ENCODE measurements around the gene ACOX1. TPM values are rescaled to one million over a fixed set of nuclear protein-coding genes. Genes with fewer than 3 reads are reported as not detected.

The ACOX1 gene
- total and polyA plus RNA-seq, 2 of the 13 experiments (the other 11 are each of a cell fraction or from before 2014, with no cell fraction given) = 86.4 to 120 TPM

GRCh38 chr17:75976175-75976848, 2.7 kb downstream of the ACOX1 start (continued):
- peak; percentile 74; the same call in 1 of the 2 replicates for TF ChIP-seq TGIF2 (CRISPR knock-in tag; IDR thresholded peaks at IDR 0.05)
- 0 out of 2 replicates have a peak, but pooled peaks have one; percentile 23 for TF ChIP-seq ZNF124 (CRISPR knock-in tag; IDR thresholded peaks at IDR 0.05)
- TF ChIP-seq ZNF883 (CRISPR knock-in tag; IDR thresholded peaks at IDR 0.05; ENCODE audit: not compliant biosample characterization) = no peak
- TF ChIP-seq GRHL1 (CRISPR knock-in tag; conservative IDR thresholded peaks at IDR 0.05) = no peak
- TF ChIP-seq PTBP1 (IDR thresholded peaks at IDR 0.05; ENCODE audit: low read depth, low read length, poor library complexity, severe bottlenecking) = no peak
- peak; percentile 30; the same call in 1 of the 2 replicates for TF ChIP-seq ZNF44 (CRISPR knock-in tag; IDR thresholded peaks at IDR 0.05)
- no peak for TF ChIP-seq MED8 (CRISPR knock-in tag; IDR thresholded peaks at IDR 0.05; ENCODE audit: insufficient replicate concordance)
- TF ChIP-seq RCOR2 (CRISPR knock-in tag; IDR thresholded peaks at IDR 0.05) = 0 out of 2 replicates have a peak, but pooled peaks have one; percentile 10
- TF ChIP-seq NAIF1 (CRISPR knock-in tag; IDR thresholded peaks at IDR 0.05; ENCODE audit: borderline replicate concordance) = peak; percentile 83; the same call in 1 of the 2 replicates
- no peak for TF ChIP-seq ZNF12 (CRISPR knock-in tag; IDR thresholded peaks at IDR 0.05)
- peak; percentile 81 for TF ChIP-seq CEBPG (CRISPR knock-in tag; IDR thresholded peaks at IDR 0.05)
- 0 out of 2 replicates have a peak, but pooled peaks have one; percentile 26 for TF ChIP-seq MAX (IDR thresholded peaks at IDR 0.05)
- TF ChIP-seq NR2F6 (IDR thresholded peaks at IDR 0.05) = peak; percentile 91
- TF ChIP-seq NR2F6 (CRISPR knock-in tag; IDR thresholded peaks at IDR 0.05) = peak; percentile 85
- TF ChIP-seq PBX3 (CRISPR knock-in tag; IDR thresholded peaks at IDR 0.05; ENCODE audit: borderline replicate concordance) = no peak
- TF ChIP-seq PPARG (CRISPR knock-in tag; conservative IDR thresholded peaks at IDR 0.05) = peak; percentile 92
- peak; percentile 79 for TF ChIP-seq ZGPAT (CRISPR knock-in tag; IDR thresholded peaks at IDR 0.05)
- peak; percentile 93; the same call in 1 of the 2 replicates for TF ChIP-seq ZSCAN30 (CRISPR knock-in tag; IDR thresholded peaks at IDR 0.05)
- peak; percentile 1; the same call in 1 of the 2 replicates for TF ChIP-seq SNAPC4 (CRISPR knock-in tag; IDR thresholded peaks at IDR 0.05)
- peak; percentile 57; the same call in 1 of the 2 replicates for TF ChIP-seq ATF7 (IDR thresholded peaks at IDR 0.05)
- TF ChIP-seq ATF7 (CRISPR knock-in tag; IDR thresholded peaks at IDR 0.05) = no peak; the same call in 1 of the 2 replicates
- 0 out of 2 replicates have a peak, but pooled peaks have one; percentile 49 for TF ChIP-seq KAT8 (CRISPR knock-in tag; IDR thresholded peaks at IDR 0.05)
